NCI-H2227 (cell line): ENCODE results near the gene GAR1.
"Not testable (repeated sequence)": the region's sequence is repeated elsewhere in the genome, so short reads cannot be mapped to it uniquely, and the experiment has no call there.

ENCODE experiments used
- DNase-seq: peaks from one replicate; lab custom pipeline; 2025; ENCODE audit not compliant: unreplicated experiment; lab: John Stamatoyannopoulos, UW

GAR1 gene

DNA sequence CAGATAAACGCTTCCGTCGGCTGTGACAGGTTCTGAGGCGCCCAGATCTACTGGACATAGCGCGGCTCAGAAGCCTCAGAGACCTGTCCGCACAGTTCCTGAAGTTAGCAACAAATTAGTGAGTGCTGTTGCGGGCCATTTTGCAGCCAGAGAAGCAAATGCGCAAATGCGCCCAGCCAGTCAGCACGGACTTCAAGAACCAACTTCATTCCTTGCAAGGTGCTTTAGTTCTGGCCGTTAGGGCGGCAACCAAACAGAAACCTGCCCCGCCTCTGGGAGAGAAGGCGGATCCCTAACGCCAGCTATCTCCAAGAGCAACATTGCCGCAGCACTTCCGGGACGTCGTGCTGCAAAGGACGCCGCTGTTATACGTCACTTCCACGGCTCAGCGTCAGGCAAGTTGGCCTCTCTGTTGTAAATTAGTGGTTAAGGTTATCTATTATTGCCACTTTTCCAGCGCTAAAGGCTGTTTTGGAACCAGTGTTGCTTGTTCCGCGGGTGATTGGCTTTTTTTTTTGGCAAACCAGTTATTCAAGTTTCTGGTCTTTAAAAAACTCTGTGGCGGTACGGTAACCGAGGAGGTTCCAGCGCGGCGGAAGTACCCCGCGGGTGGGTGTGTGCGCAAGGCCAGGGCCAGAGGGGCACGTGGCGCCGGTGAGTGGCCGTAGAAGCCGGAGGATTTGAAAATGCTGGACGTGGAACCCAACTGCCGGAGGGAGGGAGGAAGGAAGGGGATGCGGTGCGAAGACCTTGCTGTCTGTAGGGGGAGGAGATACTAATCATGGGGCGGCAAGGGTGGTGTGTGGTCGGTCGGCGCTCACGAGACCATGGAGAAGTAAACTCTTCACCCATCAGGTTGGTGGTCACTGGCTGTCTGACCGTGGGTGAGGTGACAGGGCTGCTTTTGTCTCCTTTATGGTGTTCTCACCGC, at the start of gene GAR1:
Gene GAR1, plus strand, starts transcription at position 612 of the 931 bp plus-strand sequence. CDS start 403 bp downstream, outside the sequence.
- DNase-seq = peak; percentile 91

DNA sequence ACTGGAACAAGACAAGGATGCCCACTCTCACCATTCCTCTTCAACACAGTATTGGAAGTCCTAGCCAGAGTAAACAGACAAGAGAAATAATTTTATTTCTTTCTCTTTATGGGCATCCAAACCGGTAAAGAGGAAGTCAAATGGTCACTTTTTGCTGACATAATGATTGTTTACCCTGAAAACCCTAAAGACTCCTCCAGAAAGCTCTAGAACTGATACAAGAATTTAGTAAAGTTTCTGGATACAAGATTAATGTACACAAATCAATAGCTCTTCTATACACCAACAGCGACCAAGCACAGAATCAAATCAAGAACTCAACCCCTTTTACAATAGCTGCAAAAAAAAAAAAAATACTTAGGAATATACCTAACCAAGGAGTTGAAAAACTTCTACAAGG, 33.5 kb upstream of the GAR1 start:
- not testable (repeated sequence) for DNase-seq

DNA sequence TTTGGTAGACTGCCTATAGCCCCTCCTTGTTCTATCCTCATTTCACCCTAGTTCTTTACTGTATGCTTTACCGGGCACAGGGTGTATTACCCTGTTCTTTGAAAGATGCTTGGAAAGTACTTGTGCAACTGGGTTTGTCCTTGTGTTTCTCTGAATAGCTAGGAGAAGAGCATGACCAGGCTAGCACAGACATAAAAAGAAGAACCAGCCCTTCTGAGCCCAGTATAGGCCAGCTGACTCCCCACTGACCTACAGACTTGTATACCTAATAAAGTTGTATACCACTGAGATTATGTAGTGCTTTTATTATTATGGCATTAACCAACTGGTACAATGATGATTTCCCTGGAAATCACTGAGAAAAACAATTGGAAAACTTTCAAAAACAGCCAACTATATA, 28.7 kb upstream of the GAR1 start:
- no peak for DNase-seq

DNA sequence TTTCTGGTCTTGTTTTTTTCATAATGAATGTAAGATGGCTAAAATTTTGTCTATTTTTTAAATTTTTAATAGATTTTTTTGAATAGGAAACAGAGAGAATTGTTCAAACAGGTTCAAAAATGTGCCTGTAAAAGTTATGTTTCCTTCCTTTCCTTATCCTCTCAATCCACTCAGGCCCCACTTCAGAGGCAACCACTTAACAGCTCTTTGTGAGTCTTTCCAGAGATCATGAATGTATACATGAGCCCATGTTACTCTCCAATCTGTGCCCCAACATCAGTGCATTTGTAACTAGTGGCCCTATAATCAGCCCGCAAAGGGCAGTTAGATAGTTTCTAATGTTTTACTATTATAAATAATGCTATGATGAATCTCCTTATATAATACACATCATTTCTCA, 27.8 kb upstream of the GAR1 start:
- DNase-seq = no peak

DNA sequence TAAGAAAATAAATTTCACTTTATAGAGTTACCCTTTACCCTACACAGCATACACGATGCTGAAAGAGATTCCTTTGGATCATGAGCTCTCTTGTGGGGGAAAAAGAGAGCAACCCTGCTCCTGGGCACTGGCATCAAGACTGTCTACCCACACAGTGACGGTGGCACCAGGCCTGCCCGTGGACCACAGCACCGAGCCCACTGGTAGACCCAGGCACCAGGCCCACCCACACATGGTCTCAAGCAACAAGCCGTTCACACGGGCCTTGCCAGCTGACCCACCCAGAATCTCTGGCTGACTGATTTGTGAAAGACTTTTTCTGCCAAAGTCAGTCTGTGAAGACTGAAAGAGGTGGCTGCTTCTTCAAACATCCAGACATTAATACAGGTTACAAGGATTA, 20.5 kb upstream of the GAR1 start:
- DNase-seq = no peak

DNA sequence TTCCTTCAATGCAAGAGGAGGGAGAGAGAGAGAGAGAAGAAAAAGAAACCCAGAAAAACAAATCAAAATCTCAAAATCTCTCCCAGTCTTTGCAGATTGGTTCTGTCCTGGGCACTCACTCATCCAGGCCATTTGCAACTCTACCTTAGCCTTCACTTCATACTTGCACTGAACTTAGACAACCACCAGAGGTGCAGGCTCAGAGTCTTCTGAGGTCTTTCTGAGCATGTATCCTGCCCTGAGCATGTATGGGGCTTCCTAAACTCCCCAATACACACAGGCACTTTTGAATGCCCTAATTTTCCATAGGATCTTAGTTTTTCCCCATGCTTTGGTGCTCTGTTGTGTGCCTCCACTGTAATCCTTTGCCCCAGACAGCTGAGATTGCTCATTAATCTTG, 16.7 kb upstream of the GAR1 start:
- no peak for DNase-seq

DNA sequence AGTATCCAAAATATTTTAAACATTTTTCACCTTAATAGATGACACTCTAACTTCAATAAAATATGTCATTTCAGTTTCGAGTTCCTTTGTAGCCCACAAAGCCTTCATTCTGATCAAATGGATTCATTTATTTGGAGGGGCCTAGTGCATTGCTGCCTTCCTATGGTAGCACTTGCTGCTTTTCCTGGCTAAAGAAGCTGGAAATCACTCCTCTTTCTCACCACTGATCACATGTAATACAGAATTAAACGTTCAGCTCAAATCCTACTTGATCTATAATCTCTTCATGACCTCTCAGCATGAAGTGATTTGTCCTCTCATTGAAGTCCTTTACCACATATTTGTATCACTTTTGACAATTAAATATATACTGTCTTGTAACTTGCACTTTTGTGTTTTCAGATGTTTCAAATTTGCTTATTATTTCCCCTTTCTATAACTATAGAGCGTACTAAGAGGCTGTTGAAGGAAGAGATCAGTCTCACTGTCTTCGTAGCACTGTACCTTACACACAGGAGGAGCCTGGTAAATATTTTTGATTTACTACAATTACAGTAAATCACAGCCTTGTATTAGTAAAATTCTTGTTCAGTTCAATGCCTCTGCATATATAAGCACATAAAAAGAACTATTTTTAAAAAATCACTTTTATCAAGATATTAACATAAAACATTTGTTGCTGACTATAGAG, 14.3 kb upstream of the GAR1 start:
- DNase-seq = peak; percentile 1

DNA sequence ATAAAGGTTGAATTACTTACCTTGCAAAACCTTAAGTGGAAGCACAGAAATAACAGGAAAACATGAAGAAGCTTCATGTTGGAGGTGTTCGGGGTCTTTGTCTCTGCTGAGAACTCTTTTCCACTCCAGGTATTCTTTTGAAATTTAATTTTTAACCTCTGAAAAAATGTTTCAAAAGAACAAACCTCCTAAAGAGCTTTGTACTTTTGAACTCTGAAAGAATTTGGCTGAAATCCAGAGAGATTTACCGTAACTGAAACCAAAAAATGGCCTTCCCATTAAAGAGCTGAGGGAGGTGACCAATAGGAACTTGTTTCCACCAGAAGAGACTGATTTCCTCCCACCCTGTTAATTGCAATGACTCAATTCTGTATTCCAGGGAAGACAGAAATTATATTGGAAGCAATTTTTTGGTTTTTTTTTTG, 13.7 kb upstream of the GAR1 start, which contains the start of gene CFI:
Gene CFI, minus strand, starts transcription at position 105 of the 425 bp plus-strand sequence. Its CDS starts 28 bp downstream, at position 77.
- DNase-seq = peak; percentile 38

DNA sequence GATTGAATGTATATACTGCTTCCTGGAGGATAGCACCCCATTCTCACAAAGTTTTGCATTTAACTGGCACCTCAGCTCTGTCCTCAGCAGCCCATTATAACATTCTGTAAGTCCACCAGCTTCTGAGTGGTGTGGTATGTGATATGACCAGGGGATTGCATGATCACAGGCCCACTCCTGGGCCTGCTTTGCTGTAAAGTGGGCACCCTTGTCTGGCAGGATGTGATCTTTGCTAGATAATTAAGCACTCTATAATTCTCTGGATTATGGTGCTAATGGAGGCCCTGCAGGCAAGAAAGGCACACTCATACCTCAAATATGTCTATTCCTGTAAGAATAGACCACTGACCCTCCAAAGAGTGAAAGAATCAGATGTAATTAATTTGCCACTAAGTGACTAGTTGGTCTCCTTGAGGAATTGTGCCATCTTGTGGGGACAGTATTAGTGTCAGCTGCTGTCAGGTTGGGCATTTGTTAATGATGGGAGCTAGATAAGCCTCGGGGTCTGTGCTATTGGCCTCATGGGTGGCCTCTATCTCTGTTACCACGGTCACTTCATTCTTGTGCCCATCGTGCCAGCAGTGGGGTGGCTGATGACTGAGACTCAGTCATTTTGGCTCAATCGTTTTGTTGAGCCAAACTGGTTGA, 11.5 kb upstream of the GAR1 start:
- peak; percentile 20 for DNase-seq

DNA sequence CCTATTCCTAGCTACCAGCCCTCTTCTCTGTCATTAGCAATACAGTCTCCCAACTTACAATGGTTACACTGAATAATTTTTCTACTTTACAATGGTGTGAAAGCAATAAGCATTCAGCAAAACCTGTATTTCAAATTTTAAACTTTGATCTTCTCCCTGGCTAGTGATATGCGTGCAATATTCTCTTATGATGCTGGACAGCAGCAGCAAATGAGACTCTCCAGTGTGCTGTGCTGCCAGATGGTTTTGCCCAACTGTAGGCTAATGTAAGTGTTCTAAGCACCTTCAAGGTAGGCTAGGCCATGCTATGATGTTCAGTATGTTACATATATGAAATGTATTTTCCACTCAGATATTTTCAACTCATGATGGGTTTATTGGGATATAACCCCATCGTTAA, 5.9 kb upstream of the GAR1 start:
- DNase-seq = no peak

DNA sequence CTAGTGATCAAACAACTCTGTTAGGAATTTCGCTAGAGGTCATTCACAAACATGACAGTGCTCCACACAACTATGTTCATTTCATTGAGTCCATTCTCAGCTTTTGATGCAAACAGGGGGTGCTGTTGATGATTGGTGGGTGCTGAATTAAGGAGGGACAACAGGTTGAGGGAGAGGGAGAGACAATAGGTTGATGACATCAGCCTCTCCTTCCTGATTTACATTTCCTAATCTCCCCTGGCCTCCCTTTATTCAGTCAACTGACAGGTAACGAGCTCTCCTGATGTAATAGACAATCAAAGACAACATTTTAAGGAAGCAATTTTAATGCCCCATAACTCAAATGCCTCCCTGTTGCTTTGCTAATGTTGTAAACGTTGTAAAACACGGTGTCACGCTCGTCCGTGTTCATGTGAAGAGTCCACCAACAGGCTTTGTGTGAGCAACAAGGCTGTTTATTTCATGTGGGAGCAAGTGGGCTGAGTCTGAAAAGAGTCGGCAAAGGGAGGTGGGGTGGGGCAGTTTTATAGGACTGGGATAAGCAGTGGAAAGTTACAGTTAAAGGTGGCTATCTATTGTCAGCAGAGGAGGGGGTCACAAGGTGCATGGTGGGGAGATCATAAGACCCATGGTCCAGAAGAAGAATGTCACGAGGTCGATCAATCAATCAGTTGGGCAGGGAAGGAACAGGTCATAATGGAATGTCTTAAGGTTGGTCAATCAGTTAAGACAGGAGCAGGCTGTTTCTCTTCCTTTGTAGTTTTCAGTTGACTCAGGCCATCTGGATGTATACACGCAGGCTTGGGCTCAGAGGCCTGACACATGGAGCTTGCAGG, 4.8 kb upstream of the GAR1 start:
- no peak for DNase-seq

DNA sequence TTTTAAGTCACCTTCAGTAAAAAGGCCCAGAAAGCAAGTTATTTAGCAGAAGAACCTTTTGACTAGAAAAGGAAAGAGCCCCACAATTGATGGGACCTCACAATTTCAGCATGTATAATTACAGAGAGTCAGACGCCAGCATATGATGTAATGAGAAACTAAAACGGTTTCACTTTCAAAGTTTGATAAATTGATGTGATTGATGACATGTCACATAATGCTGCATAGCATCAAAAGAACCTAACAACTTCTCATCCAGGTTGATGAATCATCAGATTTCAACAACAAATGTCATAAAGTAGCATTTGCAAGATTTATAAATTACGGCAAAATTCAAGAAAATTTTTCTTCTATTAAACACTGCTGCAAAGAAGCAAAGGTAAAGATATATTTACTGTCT, 3.9 kb upstream of the GAR1 start:
- no peak for DNase-seq

DNA sequence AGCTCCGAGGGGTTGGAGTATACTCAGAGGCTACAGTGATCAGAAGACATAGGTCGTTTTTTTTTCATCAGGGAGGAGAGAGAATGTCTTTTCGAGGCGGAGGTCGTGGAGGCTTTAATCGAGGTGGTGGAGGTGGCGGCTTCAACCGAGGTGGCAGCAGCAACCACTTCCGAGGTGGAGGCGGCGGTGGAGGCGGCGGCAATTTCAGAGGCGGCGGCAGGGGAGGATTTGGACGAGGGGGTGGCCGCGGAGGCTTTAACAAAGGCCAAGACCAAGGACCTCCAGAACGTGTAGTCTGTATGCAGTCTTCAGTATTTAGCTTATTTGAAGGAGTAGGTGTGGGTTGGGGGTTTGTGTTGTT, 500 bp downstream of the GAR1 start:
- DNase-seq = no peak

DNA sequence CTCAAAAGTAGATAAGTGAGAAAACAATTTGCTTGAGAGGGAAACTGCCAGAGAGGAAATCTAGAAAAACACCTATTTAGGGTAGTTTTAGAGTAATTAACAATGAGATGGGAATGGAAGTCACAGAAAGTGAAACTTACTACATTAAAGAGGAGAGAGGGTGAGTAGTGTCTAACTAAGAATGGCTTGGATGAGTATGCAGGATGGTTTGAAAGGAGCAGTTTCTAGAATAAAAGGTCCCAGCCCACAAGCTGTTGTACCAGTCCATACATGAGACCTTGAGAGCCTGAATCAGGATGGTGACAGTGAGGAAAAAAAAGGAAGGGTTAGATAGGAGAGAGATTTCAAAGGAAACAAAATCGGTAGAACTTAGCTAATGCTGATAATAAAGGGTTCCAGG, 1.3 kb downstream of the GAR1 start:
- no peak for DNase-seq

DNA sequence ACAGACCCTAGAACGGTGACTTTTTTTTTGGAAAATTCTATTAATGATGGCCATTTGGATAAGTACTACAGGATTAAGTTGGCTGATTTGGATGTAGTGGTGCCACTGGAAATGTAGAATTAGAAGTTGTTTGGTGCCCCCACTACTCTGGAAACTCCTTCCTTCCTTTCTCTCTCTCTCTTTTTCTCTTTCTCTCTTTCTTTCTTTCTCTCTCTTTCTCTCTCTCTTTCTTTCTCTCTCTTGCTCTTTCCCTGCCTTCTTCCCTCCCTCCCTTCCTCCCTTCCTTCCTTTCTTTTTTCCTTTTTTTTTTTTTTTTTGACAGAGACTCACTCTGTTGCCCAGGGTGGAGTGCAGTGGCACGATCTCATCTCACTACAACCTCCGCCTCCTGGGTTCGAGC, 2.7 kb downstream of the GAR1 start:
- DNase-seq = no peak

DNA sequence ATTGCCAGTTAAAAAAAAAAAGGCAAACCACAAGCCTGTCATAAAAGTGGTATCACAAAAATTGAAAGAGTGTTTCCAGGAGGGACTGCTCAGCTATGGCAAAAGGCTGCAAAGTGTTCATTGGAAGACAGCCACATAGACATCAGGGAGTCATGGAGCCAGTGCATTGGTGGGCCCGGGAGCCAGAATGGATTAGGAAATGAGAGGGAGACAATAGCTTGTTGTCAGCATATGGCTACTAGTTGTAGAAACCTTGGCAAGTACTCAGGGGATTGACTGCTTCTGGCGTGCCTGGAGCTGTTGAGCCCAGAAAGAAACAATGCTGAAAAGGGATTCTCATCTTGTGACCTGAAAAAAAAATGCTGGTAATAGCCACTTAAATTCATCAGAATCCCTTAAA, 5.0 kb downstream of the GAR1 start:
- DNase-seq = no peak

DNA sequence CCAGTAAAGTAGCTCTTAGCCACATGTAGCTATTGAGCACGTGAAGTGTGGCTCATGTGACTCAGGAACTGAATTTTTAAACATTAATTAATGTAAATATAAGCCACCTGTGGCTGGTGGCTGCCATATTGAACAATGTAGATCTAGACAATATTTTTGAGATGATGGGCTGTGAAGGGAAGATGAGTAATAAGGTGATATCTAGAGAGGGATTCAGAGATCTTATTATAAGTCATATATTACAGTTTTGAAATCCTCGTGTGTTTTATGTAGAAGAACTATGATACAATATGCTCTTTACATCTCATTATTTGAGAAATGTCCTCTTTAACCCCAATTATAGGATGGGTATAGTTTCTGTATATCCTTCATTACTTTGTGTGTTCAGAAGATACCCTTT, 5.6 kb downstream of the GAR1 start:
- no peak for DNase-seq

DNA sequence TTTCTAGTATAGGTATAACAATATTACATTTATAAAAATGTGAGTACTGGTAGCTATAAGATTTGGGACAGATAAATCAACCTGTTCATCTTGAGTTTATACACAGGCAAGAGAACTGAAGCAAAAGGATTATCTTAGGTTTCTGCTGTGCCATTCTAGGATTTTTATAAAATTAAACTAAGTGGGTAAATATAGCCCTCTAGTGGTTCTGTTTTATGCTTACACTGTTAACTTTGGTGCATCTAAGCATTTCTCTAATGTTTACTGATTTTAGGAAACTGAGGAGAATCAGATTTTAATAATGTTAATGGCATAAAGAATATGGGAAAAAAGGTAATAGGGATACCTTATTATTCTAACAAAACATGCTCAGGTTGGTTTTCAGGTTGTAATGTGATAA, 11.2 kb downstream of the GAR1 start:
- peak; percentile 13 for DNase-seq

DNA sequence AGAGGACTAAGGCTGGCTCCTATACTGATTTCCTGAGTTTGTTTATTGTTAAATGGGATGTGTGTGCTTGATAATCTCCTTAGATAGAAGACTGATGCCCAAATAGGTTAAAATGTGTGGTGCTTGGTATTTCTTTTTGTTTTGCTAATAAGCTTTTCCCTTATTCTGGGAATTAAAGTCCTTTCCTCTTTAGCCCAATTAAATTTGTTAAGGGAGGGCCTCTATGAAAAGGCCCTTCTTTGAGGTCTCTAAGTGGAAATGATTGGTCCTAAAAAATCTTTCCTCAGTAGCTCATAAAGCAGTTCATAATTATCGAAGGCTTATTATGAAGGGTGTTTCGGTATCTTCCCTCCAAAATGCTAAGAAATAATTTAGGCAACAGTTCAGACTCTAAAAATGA, 12.1 kb downstream of the GAR1 start, which contains the start of gene RRH:
Gene RRH, plus strand, starts transcription at position 301 of the 400 bp plus-strand sequence. Its CDS starts 56 bp downstream, at position 357.
- DNase-seq = no peak

DNA sequence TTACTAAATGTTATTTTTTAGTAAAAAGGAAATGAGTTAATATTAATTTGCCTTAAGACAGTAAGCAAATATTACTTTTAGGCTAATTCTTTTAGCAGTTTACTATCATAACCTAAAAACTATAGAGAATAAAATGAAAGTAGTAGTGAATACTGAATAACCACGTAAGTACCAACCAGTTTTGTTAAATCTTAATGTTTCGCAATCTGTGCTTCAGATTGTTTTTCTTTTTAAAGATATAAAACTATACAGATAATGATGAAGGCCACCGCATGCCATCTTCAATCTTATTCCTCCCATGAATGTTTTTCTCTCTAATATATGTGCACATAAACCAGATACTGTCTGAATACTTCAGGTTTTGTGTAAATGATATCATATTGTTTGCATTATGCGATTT, 18.2 kb downstream of the GAR1 start:
- no peak for DNase-seq

DNA sequence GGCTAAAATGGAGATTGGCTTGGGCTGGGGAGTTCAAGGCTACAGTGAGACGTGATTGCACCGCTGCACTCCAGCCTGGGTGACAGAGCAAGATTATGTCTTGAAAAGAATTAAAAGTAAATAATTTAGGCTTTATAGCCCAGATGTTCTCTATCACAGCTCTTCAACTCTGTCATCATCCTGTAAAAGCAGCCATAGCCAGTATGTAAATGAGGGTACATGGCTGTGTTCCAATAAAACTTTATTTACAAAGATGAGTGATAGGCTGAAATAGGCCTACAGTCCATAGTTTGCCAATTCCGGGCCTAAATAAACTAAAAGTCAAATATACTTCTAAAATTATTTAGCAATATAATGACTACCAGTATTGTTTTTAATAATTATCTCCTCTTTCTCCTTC, 21.4 kb downstream of the GAR1 start:
- DNase-seq = no peak
